Germinal center (tissue), 1 donor: ENCODE measurements around the gene OPHN1.

ENCODE experiments used
- DNase-seq: peaks from one replicate; pipeline ENCODE4 v3.0.0; 2012; ENCODE audit warnings: mixed read lengths, low spot score

Gene OPHN1

GRCh38 chrX:68060506-68061205 is 372.6 kb downstream of the OPHN1 start:
- DNase-seq, result no peak

DNA sequence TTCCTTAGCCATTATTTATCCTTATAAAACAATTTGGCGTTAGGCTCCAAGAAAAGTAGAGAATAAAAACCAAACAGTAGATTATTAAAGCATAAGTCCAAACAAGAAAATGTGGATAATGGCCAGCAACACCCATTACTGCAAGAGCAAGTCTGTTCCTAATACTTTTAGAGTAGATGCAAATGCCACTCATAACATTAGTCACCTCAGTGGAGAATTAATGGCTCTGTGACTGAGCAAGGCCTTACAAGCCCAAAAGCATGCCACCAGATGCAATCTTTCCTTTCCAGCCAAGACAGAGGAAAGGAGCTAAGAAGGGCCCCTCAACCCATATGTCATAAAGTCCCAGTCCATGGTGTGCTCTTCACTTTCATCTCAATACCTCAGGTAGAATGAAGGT is 373.8 kb downstream of the OPHN1 start:
- no peak for DNase-seq

DNA sequence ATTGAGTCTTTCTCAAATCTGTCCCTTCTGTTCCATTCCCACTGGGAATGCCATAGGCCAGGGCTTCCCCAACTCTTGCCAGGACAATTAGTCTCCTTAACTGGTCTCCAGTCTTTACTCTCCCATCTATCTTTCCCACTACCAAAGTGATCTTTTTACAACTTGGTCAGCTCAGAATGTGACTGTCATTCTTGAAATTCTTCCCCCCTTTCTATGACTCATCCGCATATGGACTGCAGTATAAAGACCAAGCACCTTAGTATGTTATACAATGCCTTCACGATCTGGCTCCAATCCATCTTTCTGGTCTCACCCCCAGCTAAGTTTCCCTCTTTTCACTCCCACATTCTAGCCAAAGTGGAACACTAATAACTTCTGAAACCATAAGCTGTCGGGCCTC is 383.8 kb downstream of the OPHN1 start:
- no peak for DNase-seq

DNA sequence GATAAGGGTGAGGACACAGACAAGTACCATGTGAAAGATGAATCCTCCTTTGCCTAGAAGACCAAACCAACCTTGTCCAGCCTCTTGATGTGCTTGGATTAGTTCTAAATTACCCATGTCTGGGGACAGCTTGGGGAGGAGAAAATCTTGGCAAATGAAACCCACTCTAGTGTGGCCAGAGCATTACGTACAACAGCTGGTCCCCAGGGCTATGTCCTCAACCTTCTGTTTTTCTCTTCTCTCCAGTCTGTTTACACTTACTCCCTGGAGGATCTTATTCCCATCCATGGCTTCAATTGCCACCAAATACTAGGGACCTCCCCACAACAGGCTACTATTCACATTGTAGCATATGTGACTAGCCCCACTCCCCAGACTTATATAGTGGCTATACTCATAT is 384.5 kb downstream of the OPHN1 start:
- DNase-seq, result no peak

DNA sequence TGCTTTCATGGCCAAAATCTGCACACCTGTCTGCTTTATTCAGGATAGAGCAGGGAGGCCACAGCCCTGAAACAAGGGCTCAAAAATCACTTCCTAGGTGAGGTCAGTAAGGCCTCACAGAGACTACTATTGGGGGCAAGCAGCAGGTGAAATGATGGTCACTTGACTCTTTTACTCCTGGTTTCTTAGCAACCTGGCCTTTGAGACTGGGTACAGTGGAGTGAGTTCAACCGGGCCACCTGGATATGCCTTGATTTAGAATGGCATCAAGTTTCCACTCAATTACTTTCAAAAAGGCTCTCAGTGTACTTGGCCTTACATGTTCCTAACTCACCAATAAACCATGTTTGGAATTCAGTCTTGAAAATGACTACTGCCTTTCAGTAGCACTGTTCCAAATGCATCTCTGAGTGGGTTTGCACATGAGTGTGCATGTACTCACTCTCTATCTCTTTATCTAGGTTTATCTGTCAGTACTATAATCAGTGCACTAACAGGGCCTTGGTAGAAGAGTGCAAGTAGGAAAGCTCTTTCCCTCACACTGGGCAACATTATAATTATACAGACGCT is 388.2 kb downstream of the OPHN1 start:
- no peak for DNase-seq

DNA sequence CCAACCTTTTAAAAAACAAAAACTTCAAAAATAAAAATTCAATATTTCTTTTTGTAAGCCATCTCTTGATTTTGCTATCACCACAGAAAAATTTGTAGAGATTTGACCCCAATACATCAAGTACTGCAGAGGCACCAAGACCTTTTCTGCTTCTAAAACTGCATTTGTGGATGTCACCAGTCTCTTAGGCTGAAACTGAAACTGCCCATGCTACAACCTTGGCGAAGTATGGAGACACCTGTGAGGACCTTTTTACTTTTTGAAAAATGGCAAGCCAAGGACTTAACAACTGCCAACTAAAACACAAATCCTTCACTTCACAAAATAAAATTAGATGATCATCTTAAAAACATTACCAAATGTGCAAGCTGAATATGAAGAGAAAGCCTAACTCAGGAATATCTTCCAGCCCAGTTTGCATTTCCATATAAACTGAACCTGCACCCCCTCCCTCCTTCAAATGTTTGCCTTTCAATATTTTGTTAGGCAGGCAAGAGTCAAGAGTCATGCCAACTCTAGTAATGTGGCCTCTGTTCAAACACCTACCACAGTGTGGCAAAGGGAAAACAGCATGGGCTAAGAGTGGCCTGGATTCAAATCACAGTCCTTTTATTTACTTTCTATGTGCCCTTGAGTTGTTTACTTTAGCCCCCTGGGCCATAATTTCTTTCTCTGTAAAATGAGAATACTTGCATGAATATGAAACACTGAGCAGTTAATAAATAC is 389.4 kb downstream of the OPHN1 start:
- no peak for DNase-seq

- DNase-seq, result no peak
Measured at GRCh38 chrX:68041110-68041509, 392.2 kb downstream of the OPHN1 start.

- no peak for DNase-seq
Measured at GRCh38 chrX:68018248-68019203, 414.8 kb downstream of the OPHN1 start.

GRCh38 chrX:67998540-67998939 is 434.8 kb downstream of the OPHN1 start:
- no peak for DNase-seq
